Activated gamma-delta T cell treated with anti-CD3 and anti-CD28 coated beads, Interleukin-2, amount 50 U/mL, for 16 hours (primary cell): ENCODE data around the gene MAML3.

ENCODE experiments used
- DNase-seq: peaks from one replicate; pipeline ENCODE4 v3.0.0-alpha.2; 2020; ENCODE audit warnings: low read depth

The MAML3 gene

GRCh38 chr4:139756391-139757180, 397.4 kb downstream of the MAML3 start:
- no peak for DNase-seq

- DNase-seq = no peak
Observed at GRCh38 chr4:139754938-139755337, 399.0 kb downstream of the MAML3 start.

GRCh38 chr4:139753686-139754085, 400.3 kb downstream of the MAML3 start:
- no peak for DNase-seq

GRCh38 chr4:139749835-139750498, 404.0 kb downstream of the MAML3 start:
- no peak for DNase-seq

- no peak for DNase-seq
Observed at GRCh38 chr4:139749338-139749737, 404.6 kb downstream of the MAML3 start.

GRCh38 chr4:139746431-139747171, 407.4 kb downstream of the MAML3 start:
- no peak for DNase-seq

GRCh38 chr4:139745111-139745639, 408.8 kb downstream of the MAML3 start:
- DNase-seq = no peak

GRCh38 chr4:139744232-139744631, 409.8 kb downstream of the MAML3 start:
- DNase-seq = no peak

GRCh38 chr4:139743027-139743426, 411.0 kb downstream of the MAML3 start:
- DNase-seq = no peak

GRCh38 chr4:139740531-139741041, 413.4 kb downstream of the MAML3 start:
- DNase-seq = no peak

GRCh38 chr4:139740121-139740520, 413.9 kb downstream of the MAML3 start:
- no peak for DNase-seq

GRCh38 chr4:139738846-139739613, 415.0 kb downstream of the MAML3 start:
- no peak for DNase-seq

- no peak for DNase-seq
Observed at GRCh38 chr4:139736661-139737060, 417.3 kb downstream of the MAML3 start.

GRCh38 chr4:139736274-139736660, 417.7 kb downstream of the MAML3 start:
- no peak for DNase-seq

- DNase-seq = no peak
Observed at GRCh38 chr4:139735381-139736273, 418.4 kb downstream of the MAML3 start.

- DNase-seq = peak; percentile 27
Observed at GRCh38 chr4:139734875-139735380, 419.1 kb downstream of the MAML3 start.

GRCh38 chr4:139734201-139734874, 419.6 kb downstream of the MAML3 start:
- no peak for DNase-seq

GRCh38 chr4:139732991-139733570, 420.9 kb downstream of the MAML3 start:
- no peak for DNase-seq

GRCh38 chr4:139728840-139729239, 425.1 kb downstream of the MAML3 start:
- DNase-seq = no peak
